Measurements from ENCODE around the gene ANO7.

The ANO7 gene

GRCh38 chr2:241209271-241209670 lies 20.8 kb downstream of the ANO7 start:
- no peak for DNase-seq (ENCODE audit: low read depth, low spot score)

- DNase-seq (ENCODE audit: low read depth, low spot score), result no peak
These were observed 22.8 kb downstream of the ANO7 start for GRCh38 chr2:241211276-241211675.

- DNase-seq (ENCODE audit: low read depth, low spot score), result no peak
These were observed 24.6 kb downstream of the ANO7 start for GRCh38 chr2:241213041-241213440.

GRCh38 chr2:241213567-241213966 lies 25.1 kb downstream of the ANO7 start:
- DNase-seq (ENCODE audit: low read depth, low spot score), result no peak

GRCh38 chr2:241214209-241214608 lies 25.7 kb downstream of the ANO7 start:
- DNase-seq (ENCODE audit: low read depth, low spot score), result no peak

GRCh38 chr2:241214766-241215165 lies 26.3 kb downstream of the ANO7 start:
- no peak for DNase-seq (ENCODE audit: low read depth, low spot score)

GRCh38 chr2:241215421-241215820 lies 26.9 kb downstream of the ANO7 start:
- no peak for DNase-seq (ENCODE audit: low read depth, low spot score)

GRCh38 chr2:241216211-241216761 lies 27.8 kb downstream of the ANO7 start:
- DNase-seq (ENCODE audit: low read depth, low spot score), result no peak

GRCh38 chr2:241217320-241218031 lies 29.0 kb downstream of the ANO7 start:
- DNase-seq (ENCODE audit: low read depth, low spot score), result no peak

- DNase-seq (ENCODE audit: low read depth, low spot score), result no peak
These were observed 29.9 kb downstream of the ANO7 start for GRCh38 chr2:241218131-241219029.

GRCh38 chr2:241219030-241219382 lies 30.5 kb downstream of the ANO7 start:
- DNase-seq (ENCODE audit: low read depth, low spot score), result no peak

GRCh38 chr2:241219856-241220356 lies 31.4 kb downstream of the ANO7 start:
- no peak for DNase-seq (ENCODE audit: low read depth, low spot score)

- DNase-seq (ENCODE audit: low read depth, low spot score), result no peak
These were observed 34.9 kb downstream of the ANO7 start for GRCh38 chr2:241223211-241224017.

GRCh38 chr2:241224018-241224850 lies 35.8 kb downstream of the ANO7 start:
- no peak for DNase-seq (ENCODE audit: low read depth, low spot score)

GRCh38 chr2:241224851-241225438 lies 36.5 kb downstream of the ANO7 start:
- no peak for DNase-seq (ENCODE audit: low read depth, low spot score)

GRCh38 chr2:241225545-241225944 lies 37.1 kb downstream of the ANO7 start:
- DNase-seq (ENCODE audit: low read depth, low spot score), result no peak

- no peak for DNase-seq (ENCODE audit: low read depth, low spot score)
These were observed 37.5 kb downstream of the ANO7 start for GRCh38 chr2:241225983-241226382.

GRCh38 chr2:241226723-241227572 lies 38.5 kb downstream of the ANO7 start:
- no peak for DNase-seq (ENCODE audit: low read depth, low spot score)

GRCh38 chr2:241227594-241227993 lies 39.1 kb downstream of the ANO7 start:
- no peak for DNase-seq (ENCODE audit: low read depth, low spot score)
